A549 (cell line): ENCODE results near the gene MEF2C. TPM values are rescaled to one million over a fixed set of nuclear protein-coding genes. Genes with fewer than 3 reads are reported as not detected.

Experiments used
- ATAC-seq, 2 experiments: fragments of 200-7000 bp in 1 of 2; fragments of >200 bp in 1 of 2; cut with Nextera tagmentation in 1 of 2; cut with Tn5 transposase in 1 of 2; 3 replicates each; pipeline versions ENCODE4 v1.8.0 to v1.9.1; 2018 to 2020; ENCODE audit warnings: mild to moderate bottlenecking in 1 of 2, moderate library complexity in 1 of 2
- CTCF ChIA-PET: fragments of 300-600 bp; sonication (Branson Sonifier 250); formaldehyde crosslinking; extraction: SDS; loops from one replicate; lab custom pipeline; 2021; ENCODE audit warnings: antibody characterized with exemption, inconsistent platforms; lab: Yijun Ruan, JAX
- POLR2A ChIA-PET: fragments of 350-600 bp; formaldehyde crosslinking; extraction: SDS; loops from one replicate; lab custom pipeline; 2021; ENCODE audit warnings: antibody characterized with exemption, inconsistent platforms; lab: Yijun Ruan, JAX
- DNase-seq, 2 experiments: peaks; one replicate each; pipeline versions ENCODE4 v3.0.0 to v3.0.0-alpha.2; 2011 to 2016; ENCODE audit warnings: low read depth in 1 of 2, low spot score in 1 of 2
- FAIRE-seq: peaks from 2 replicates; lab custom pipeline; 2011; peaks lifted over from hg19 to GRCh38; lab: Jason Lieb, UNC
- H3K27ac ChIP-seq, 2 experiments: fragments of >200 bp; sonication (Bioruptor Twin); formaldehyde crosslinking; 3 replicates each; pipeline ENCODE4 v1.5.1; 2016 to 2017
- H3K4me1 ChIP-seq: fragments of >200 bp; sonication (Bioruptor Twin); formaldehyde crosslinking; 3 replicates; pipeline ENCODE4 v1.6.1; 2016
- H3K4me2 ChIP-seq: fragments of >200 bp; sonication (Bioruptor Twin); formaldehyde crosslinking; 3 replicates; pipeline ENCODE4 v1.6.1; 2016
- H3K4me3 ChIP-seq: fragments of >200 bp; sonication (Bioruptor Twin); formaldehyde crosslinking; 3 replicates; pipeline ENCODE4 v1.5.1; 2016
- H3K9me3 ChIP-seq: fragments of >200 bp; sonication (Bioruptor Twin); formaldehyde crosslinking; 3 replicates; pipeline ENCODE4 v1.6.1; 2016
- EHMT2 ChIP-seq: fragments of 200-600 bp; sonication (generic); IDR thresholded peaks from 2 replicates; pipeline ENCODE4 v1.6.1; 2016; ENCODE audit warnings: antibody characterized with exemption, low read depth, mild to moderate bottlenecking, moderate library complexity
- FOSL2 ChIP-seq, 2 experiments: fragments of 450-650 bp in 1 of 2; fragments of >200 bp in 1 of 2; sonication (Bioruptor Twin) in 1 of 2; formaldehyde crosslinking; IDR thresholded peaks; 2 replicates each; pipeline versions ENCODE4 v1.5.0 to v1.6.1; 2016 to 2020; ENCODE audit warnings: mild to moderate bottlenecking in 1 of 2, moderate library complexity in 1 of 2
- FOXS1 ChIP-seq: fragments of 250-450 bp; sonication (Bioruptor Pico); IDR thresholded peaks from 2 replicates; pipeline ENCODE4 v1.5.0; 2020; ENCODE audit warnings: mild to moderate bottlenecking, moderate library complexity
- HEYL ChIP-seq: fragments of 250-450 bp; sonication (Bioruptor Pico); IDR thresholded peaks from 2 replicates; pipeline ENCODE4 v1.8.0; 2021; ENCODE audit warnings: mild to moderate bottlenecking, moderate library complexity
- HOXB5 ChIP-seq: fragments of 250-450 bp; sonication (Bioruptor Pico); IDR thresholded peaks from 2 replicates; pipeline ENCODE4 v1.5.0; 2020; ENCODE audit warnings: mild to moderate bottlenecking, moderate library complexity
- JUN ChIP-seq, 2 experiments: fragments of >200 bp; sonication (Bioruptor Twin); formaldehyde crosslinking; IDR thresholded peaks; 2 replicates in 1 of 2; 3 replicates in 1 of 2; pipeline ENCODE4 v1.6.1; 2016 to 2017
- JUNB ChIP-seq: fragments of >200 bp; sonication (Bioruptor Twin); formaldehyde crosslinking; IDR thresholded peaks from 2 replicates; pipeline ENCODE4 v1.6.1; 2016
- KDM1A ChIP-seq: fragments of 200-600 bp; sonication (generic); IDR thresholded peaks from 2 replicates; pipeline ENCODE4 v1.6.1; 2016; ENCODE audit warnings: low read depth, mild to moderate bottlenecking
- MAFK ChIP-seq: fragments of 450-650 bp; IDR thresholded peaks from 2 replicates; pipeline ENCODE4 v1.6.1; 2014; ENCODE audit not compliant: partially characterized antibody
- NFE2L2 ChIP-seq: fragments of 150-350 bp; conservative IDR thresholded peaks from 2 replicates; pipeline ENCODE4 v1.6.1; 2014; ENCODE audit warnings: low read length
- NR3C1 ChIP-seq: fragments of >200 bp; sonication (Bioruptor Twin); formaldehyde crosslinking; IDR thresholded peaks from 3 replicates; pipeline ENCODE4 v1.6.1; 2017
- POLR2AphosphoS2 ChIP-seq: conservative IDR thresholded peaks from 2 replicates; pipeline ENCODE4 v1.6.1; 2012; ENCODE audit warnings: low read length, improper control_type of control experiment, inconsistent platforms
- RAD21 ChIP-seq, 2 experiments: fragments of >200 bp in 1 of 2; sonication (Bioruptor Twin) in 1 of 2; formaldehyde crosslinking in 1 of 2; IDR thresholded peaks in 1 of 2; conservative IDR thresholded peaks in 1 of 2; 2 replicates in 1 of 2; 3 replicates in 1 of 2; pipeline ENCODE4 v1.6.1; 2012 to 2018; ENCODE audit warnings: inconsistent platforms in 1 of 2
- RCOR1 ChIP-seq: fragments of 150-350 bp; IDR thresholded peaks from 2 replicates; pipeline ENCODE4 v1.6.1; 2014; ENCODE audit warnings: antibody characterized with exemption, low read length, low read depth
- RNF2 ChIP-seq: fragments of 200-600 bp; sonication (generic); IDR thresholded peaks from 2 replicates; pipeline ENCODE4 v1.6.1; 2016; ENCODE audit warnings: low read depth, mild to moderate bottlenecking, antibody characterized with exemption, moderate library complexity, borderline replicate concordance
- SREBF2 ChIP-seq: fragments of 450-650 bp; IDR thresholded peaks from 2 replicates; pipeline ENCODE4 v1.6.1; 2014; ENCODE audit warnings: mild to moderate bottlenecking, moderate library complexity
- TFCP2L1 ChIP-seq: fragments of 250-450 bp; sonication (Bioruptor Pico); IDR thresholded peaks from 2 replicates; pipeline ENCODE4 v1.5.0; 2021; ENCODE audit warnings: mild to moderate bottlenecking
- WGBS: methylation state at CpG from one replicate; pipeline ENCODE4 v1.1.6; 2017; ENCODE audit errors: missing lambda C conversion rate; 5-methylcytosine and 5-hydroxymethylcytosine counted together
- polyA plus RNA-seq, 4 experiments: library from polyadenylated mRNA; depleted of rRNA in 3 of 4; stranded (reverse); fragments of >200 nt; fragmentation: RNase III in 1 of 4; extraction: RNeasy Plus Mini Kit Qiagen cat#74134 plus additional on column Dnase treatment in 1 of 4; gene quantifications; 2 replicates in 3 of 4; 3 replicates in 1 of 4; pipeline ENCODE4 v1.2.3, GENCODE V29; 2011 to 2017
- TF ChIP-seq, protein P1 (sequence below): fragments of 250-450 bp; sonication (Bioruptor Pico); IDR thresholded peaks from 2 replicates; pipeline ENCODE4 v1.5.0; 2021; ENCODE audit warnings: mild to moderate bottlenecking, moderate library complexity, borderline replicate concordance
- TF ChIP-seq, protein P2 (sequence below): fragments of >200 bp; sonication (Bioruptor Twin); formaldehyde crosslinking; IDR thresholded peaks from 3 replicates; pipeline ENCODE4 v1.5.1; 2016
- TF ChIP-seq, protein P3 (sequence below): fragments of 450-650 bp; IDR thresholded peaks from 2 replicates; pipeline ENCODE4 v1.6.1; 2014; ENCODE audit warnings: antibody characterized with exemption
- TF ChIP-seq, protein P4 (sequence below): IDR thresholded peaks from 2 replicates; pipeline ENCODE4 v1.6.1; 2012; ENCODE audit warnings: low read depth, borderline replicate concordance
- TF ChIP-seq, protein P5 (sequence below): fragments of >200 bp; sonication (Bioruptor Twin); formaldehyde crosslinking; IDR thresholded peaks from 2 replicates; pipeline ENCODE4 v1.6.1; 2016
- TF ChIP-seq, protein P6 (sequence below): fragments of 150-350 bp; IDR thresholded peaks from 2 replicates; pipeline ENCODE4 v1.6.1; 2014; ENCODE audit warnings: low read depth, mild to moderate bottlenecking, low read length
- TF ChIP-seq, protein P7 (sequence below): fragments of 250-450 bp; sonication (Bioruptor Pico); IDR thresholded peaks from 2 replicates; pipeline ENCODE4 v1.5.0; 2020; ENCODE audit warnings: low read depth, mild to moderate bottlenecking, moderate library complexity

Gene MEF2C
- polyA plus RNA-seq, 2 of the 4 experiments (the other 2 are of a cell fraction), result 0.03 to 0.06 TPM

DNA sequence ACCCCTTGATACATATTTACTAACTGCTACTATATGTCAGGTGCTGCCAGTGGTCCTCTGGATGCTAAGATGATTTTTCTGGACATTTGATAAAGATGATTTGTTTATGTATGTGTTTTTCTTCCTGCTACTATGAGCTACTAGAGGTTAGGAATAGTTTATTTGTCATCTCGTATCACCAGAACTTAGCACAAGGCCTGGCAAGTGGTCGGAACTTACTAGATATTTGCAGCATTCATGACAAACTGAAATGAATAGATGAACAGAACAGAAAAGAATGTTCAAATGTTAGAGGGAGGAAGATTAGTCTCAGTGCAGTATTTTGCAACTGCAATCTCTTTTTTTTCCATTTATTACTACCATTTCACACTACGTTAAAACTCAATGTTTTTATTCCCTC is 114.6 kb downstream of the MEF2C start:
- no peak for ATAC-seq

DNA sequence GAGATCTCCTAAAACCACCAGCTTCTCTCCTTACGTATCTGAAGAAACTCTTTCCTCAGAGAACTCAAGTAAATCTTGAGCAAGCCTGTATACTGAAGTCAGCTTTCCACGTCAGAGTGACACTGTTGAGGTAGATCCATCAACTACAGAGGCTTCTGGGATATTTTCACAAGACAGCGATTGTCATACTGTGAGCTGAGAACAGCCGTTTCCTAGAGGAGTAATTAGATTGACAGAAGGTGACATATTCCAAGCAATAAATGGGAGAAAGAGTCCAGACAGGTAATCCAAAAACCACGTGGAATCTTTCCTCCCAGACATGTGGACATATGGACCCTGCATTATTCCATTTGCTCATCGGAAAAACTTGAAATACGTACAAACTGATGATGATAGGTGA is 117.2 kb downstream of the MEF2C start:
- no peak overlapping the region for H3K27ac ChIP-seq
- H3K4me2 ChIP-seq, result no peak overlapping the region
- DNase-seq, result no peak
- TF ChIP-seq RCOR1 (no peak), MAFK (no peak), EHMT2 (no peak), HOXB5 (no peak), RNF2 (no peak), FOXS1 (CRISPR knock-in tag) (no peak), FOSL2 (IDR thresholded peaks at IDR 0.05) (no peak), FOSL2 (CRISPR knock-in tag; IDR thresholded peaks at IDR 0.05) (no peak)
- TF ChIP-seq, protein P1, sequence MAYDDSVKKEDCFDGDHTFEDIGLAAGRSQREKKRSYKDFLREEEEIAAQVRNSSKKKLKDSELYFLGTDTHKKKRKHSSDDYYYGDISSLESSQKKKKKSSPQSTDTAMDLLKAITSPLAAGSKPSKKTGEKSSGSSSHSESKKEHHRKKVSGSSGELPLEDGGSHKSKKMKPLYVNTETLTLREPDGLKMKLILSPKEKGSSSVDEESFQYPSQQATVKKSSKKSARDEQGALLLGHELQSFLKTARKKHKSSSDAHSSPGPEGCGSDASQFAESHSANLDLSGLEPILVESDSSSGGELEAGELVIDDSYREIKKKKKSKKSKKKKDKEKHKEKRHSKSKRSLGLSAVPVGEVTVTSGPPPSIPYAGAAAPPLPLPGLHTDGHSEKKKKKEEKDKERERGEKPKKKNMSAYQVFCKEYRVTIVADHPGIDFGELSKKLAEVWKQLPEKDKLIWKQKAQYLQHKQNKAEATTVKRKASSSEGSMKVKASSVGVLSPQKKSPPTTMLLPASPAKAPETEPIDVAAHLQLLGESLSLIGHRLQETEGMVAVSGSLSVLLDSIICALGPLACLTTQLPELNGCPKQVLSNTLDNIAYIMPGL (CRISPR knock-in tag), result no peak
- TF ChIP-seq, protein P2, sequence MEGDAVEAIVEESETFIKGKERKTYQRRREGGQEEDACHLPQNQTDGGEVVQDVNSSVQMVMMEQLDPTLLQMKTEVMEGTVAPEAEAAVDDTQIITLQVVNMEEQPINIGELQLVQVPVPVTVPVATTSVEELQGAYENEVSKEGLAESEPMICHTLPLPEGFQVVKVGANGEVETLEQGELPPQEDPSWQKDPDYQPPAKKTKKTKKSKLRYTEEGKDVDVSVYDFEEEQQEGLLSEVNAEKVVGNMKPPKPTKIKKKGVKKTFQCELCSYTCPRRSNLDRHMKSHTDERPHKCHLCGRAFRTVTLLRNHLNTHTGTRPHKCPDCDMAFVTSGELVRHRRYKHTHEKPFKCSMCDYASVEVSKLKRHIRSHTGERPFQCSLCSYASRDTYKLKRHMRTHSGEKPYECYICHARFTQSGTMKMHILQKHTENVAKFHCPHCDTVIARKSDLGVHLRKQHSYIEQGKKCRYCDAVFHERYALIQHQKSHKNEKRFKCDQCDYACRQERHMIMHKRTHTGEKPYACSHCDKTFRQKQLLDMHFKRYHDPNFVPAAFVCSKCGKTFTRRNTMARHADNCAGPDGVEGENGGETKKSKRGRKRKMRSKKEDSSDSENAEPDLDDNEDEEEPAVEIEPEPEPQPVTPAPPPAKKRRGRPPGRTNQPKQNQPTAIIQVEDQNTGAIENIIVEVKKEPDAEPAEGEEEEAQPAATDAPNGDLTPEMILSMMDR, result no peak
- TF ChIP-seq, protein P3, sequence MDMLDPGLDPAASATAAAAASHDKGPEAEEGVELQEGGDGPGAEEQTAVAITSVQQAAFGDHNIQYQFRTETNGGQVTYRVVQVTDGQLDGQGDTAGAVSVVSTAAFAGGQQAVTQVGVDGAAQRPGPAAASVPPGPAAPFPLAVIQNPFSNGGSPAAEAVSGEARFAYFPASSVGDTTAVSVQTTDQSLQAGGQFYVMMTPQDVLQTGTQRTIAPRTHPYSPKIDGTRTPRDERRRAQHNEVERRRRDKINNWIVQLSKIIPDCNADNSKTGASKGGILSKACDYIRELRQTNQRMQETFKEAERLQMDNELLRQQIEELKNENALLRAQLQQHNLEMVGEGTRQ, result no peak
- TF ChIP-seq, protein P4, sequence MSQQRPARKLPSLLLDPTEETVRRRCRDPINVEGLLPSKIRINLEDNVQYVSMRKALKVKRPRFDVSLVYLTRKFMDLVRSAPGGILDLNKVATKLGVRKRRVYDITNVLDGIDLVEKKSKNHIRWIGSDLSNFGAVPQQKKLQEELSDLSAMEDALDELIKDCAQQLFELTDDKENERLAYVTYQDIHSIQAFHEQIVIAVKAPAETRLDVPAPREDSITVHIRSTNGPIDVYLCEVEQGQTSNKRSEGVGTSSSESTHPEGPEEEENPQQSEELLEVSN, result no peak
- TF ChIP-seq, all 56 proteins: peak for 0
- FAIRE-seq, result no peak
- Histone ChIP-seq H3K4me3 (no peak overlapping the region), H3K4me1 (no peaks in the 10 kb centered on the region), H3K9me3 (no peaks in the 10 kb centered on the region)
- CTCF ChIA-PET, result interaction anchor here (1.2 kb wide), 1 partner anchor 18 kb away, joined by 3 read pairs; no protein-coding TSS in a partner anchor
- POLR2A ChIA-PET, result no interaction called here
- 63% methylated on average over 7 of the region's 7 CpGs for WGBS
- ATAC-seq, result no peak

More for the DNA sequence above, 114.6 kb downstream of the MEF2C start:
- no peak overlapping the region for H3K4me3 ChIP-seq
- WGBS, result 59% methylated on average over 3 of the region's 3 CpGs
- H3K4me2 ChIP-seq, result no peak overlapping the region
- ChIA-PET POLR2A (no interaction called here), CTCF (no interaction called here)
- no peaks in the 10 kb centered on the region for H3K4me1 ChIP-seq
- TF ChIP-seq NFE2L2 (no peak), POLR2AphosphoS2 (no peak), HEYL (CRISPR knock-in tag) (no peak), MAFK (no peak), NR3C1 (no peak), TFCP2L1 (CRISPR knock-in tag) (no peak), RAD21 (conservative IDR thresholded peaks at IDR 0.05 in 1 of 2, IDR thresholded peaks at IDR 0.05 in 1 of 2) (no peak), JUNB (no peak), SREBF2 (no peak), JUN (IDR thresholded peaks at IDR 0.05) (no peak), KDM1A (no peak)
- TF ChIP-seq, protein P5, sequence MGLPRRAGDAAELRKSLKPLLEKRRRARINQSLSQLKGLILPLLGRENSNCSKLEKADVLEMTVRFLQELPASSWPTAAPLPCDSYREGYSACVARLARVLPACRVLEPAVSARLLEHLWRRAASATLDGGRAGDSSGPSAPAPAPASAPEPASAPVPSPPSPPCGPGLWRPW, result no peak
- TF ChIP-seq, protein P6, sequence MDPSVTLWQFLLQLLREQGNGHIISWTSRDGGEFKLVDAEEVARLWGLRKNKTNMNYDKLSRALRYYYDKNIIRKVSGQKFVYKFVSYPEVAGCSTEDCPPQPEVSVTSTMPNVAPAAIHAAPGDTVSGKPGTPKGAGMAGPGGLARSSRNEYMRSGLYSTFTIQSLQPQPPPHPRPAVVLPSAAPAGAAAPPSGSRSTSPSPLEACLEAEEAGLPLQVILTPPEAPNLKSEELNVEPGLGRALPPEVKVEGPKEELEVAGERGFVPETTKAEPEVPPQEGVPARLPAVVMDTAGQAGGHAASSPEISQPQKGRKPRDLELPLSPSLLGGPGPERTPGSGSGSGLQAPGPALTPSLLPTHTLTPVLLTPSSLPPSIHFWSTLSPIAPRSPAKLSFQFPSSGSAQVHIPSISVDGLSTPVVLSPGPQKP, result no peak
- TF ChIP-seq, protein P7, sequence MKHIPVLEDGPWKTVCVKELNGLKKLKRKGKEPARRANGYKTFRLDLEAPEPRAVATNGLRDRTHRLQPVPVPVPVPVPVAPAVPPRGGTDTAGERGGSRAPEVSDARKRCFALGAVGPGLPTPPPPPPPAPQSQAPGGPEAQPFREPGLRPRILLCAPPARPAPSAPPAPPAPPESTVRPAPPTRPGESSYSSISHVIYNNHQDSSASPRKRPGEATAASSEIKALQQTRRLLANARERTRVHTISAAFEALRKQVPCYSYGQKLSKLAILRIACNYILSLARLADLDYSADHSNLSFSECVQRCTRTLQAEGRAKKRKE, result no peak
- H3K9me3 ChIP-seq, result no peaks in the 10 kb centered on the region
- H3K27ac ChIP-seq, result no peak overlapping the region
- FAIRE-seq (no peak), DNase-seq (no peak)
